Gastroesophageal sphincter (tissue), 3 donors: ENCODE measurements around the gene SNX12.

Experiments
- EP300 ChIP-seq: sonication (generic); formaldehyde crosslinking; IDR thresholded peaks from one replicate; pipeline ENCODE4 v1.6.1; 2017; ENCODE audit warnings: antibody characterized with exemption, mild to moderate bottlenecking
- POLR2A ChIP-seq, 2 donors: fragments of 450-650 bp; IDR thresholded peaks; one replicate each; pipeline ENCODE4 v1.6.1; 2017; ENCODE audit warnings: antibody characterized with exemption in 2 of 2, mild to moderate bottlenecking in 2 of 2, moderate library complexity in 1 of 2
- POLR2AphosphoS5 ChIP-seq: sonication (generic); formaldehyde crosslinking; IDR thresholded peaks from one replicate; pipeline ENCODE4 v1.6.1; 2017; ENCODE audit warnings: antibody characterized with exemption
- TF ChIP-seq, protein P1 (sequence below), 4 experiments: fragments of 200-600 bp in 2 of 4; fragments of 450-650 bp in 2 of 4; sonication (generic) in 1 of 4; IDR thresholded peaks; one replicate each; pipeline ENCODE4 v1.5.1; 2017 to 2019; ENCODE audit warnings: antibody characterized with exemption in 4 of 4, mild to moderate bottlenecking in 2 of 4, moderate library complexity in 2 of 4

DNA sequence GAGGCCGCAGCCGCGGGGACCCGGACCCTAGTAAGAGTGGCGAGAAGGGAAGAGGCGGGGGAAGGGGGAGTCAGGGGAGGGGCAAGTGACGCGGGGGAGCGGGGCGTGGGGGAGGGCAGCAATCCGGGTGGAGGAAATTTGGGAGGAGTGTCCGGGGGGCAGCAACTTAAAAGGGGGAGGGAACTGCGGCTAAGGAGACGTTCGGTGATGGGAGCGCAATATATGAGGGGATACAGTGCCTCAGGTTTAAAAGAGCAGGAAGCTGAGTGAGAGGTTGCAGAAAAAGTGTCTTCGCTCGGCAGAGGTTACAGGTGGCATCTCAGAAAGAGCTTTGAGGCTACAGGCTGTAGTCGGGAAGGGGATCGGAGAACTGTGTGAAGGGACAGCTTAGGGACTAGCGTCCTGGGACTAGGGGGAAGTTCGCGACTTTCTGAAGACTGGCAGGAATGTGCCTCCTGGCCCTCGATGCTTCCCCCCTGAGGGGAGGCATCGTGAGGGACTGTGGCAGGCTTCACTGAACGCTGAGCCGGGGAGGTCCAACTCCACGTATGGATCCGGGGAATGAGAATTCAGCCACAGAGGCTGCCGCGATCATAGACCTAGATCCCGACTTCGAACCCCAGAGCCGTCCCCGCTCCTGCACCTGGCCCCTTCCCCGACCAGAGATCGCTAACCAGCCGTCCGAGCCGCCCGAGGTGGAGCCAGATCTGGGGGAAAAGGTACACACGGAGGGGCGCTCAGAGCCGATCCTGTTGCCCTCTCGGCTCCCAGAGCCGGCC, 28.0 kb upstream of the SNX12 start:
- TF ChIP-seq, protein P1, sequence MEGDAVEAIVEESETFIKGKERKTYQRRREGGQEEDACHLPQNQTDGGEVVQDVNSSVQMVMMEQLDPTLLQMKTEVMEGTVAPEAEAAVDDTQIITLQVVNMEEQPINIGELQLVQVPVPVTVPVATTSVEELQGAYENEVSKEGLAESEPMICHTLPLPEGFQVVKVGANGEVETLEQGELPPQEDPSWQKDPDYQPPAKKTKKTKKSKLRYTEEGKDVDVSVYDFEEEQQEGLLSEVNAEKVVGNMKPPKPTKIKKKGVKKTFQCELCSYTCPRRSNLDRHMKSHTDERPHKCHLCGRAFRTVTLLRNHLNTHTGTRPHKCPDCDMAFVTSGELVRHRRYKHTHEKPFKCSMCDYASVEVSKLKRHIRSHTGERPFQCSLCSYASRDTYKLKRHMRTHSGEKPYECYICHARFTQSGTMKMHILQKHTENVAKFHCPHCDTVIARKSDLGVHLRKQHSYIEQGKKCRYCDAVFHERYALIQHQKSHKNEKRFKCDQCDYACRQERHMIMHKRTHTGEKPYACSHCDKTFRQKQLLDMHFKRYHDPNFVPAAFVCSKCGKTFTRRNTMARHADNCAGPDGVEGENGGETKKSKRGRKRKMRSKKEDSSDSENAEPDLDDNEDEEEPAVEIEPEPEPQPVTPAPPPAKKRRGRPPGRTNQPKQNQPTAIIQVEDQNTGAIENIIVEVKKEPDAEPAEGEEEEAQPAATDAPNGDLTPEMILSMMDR (IDR thresholded peaks at IDR 0.05): no peak
- no peak for TF ChIP-seq POLR2A (IDR thresholded peaks at IDR 0.05)
- no peak for TF ChIP-seq POLR2AphosphoS5
- TF ChIP-seq EP300: no peak
